SK-N-SH (cell line): Measurements from ENCODE around the gene ELN. TPM values are rescaled to one million over a fixed set of nuclear protein-coding genes. Genes with fewer than 3 reads are reported as not detected.

Experiments used
- CTCF ChIA-PET: fragments of 300-600, 350-600 bp; formaldehyde crosslinking; extraction: SDS; loops from one replicate; lab custom pipeline; 2021; lab: Yijun Ruan, JAX
- POLR2A ChIA-PET: fragments of 350-600 bp; sonication (Branson Sonifier 250); formaldehyde crosslinking; extraction: SDS; loops from one replicate; lab custom pipeline; 2020; ENCODE audit warnings: antibody characterized with exemption, inconsistent platforms; lab: Yijun Ruan, JAX
- DNase-seq: peaks from one replicate; pipeline ENCODE4 v3.0.0; 2012
- H2AFZ ChIP-seq: fragments of 200-600 bp; sonication (generic); 2 replicates; pipeline ENCODE4 v1.8.1; 2016; ENCODE audit warnings: antibody characterized with exemption, mild to moderate bottlenecking, low read depth
- H3F3A ChIP-seq: fragments of 200-600 bp; sonication (generic); replicated peaks from 2 replicates; pipeline ENCODE3; 2016; ENCODE audit warnings: antibody characterized with exemption, mild to moderate bottlenecking; ENCODE audit not compliant: insufficient read depth
- H3K27ac ChIP-seq, 2 experiments: fragments of 200-500 bp in 1 of 2; fragments of 200-600 bp in 1 of 2; sonication (Bioruptor generic) in 1 of 2; sonication (generic), shearing (Covaris generic) in 1 of 2; 2 replicates each; pipeline versions ENCODE4 v1.5.1 to v1.6.1; 2014 to 2016; ENCODE audit warnings: low read depth in 2 of 2, inconsistent platforms in 1 of 2, low read length in 1 of 2, mild to moderate bottlenecking in 1 of 2, mixed read lengths in 1 of 2
- H3K27me3 ChIP-seq: fragments of 200-600 bp; sonication (generic), shearing (Covaris generic); 2 replicates; pipeline ENCODE4 v1.6.1; 2016; ENCODE audit warnings: mixed run types; ENCODE audit not compliant: insufficient read depth
- H3K36me3 ChIP-seq, 2 experiments: fragments of 200-500 bp in 1 of 2; fragments of 200-600 bp in 1 of 2; sonication (Bioruptor generic) in 1 of 2; sonication (generic) in 1 of 2; replicated peaks in 1 of 2; 2 replicates each; pipeline versions ENCODE3 to v1.5.1; 2014 to 2016; ENCODE audit warnings: low read length in 1 of 2, mild to moderate bottlenecking in 1 of 2; ENCODE audit not compliant: insufficient read depth in 2 of 2, control insufficient read depth in 1 of 2
- H3K4me1 ChIP-seq, 2 experiments: fragments of 200-500 bp in 1 of 2; fragments of 200-600 bp in 1 of 2; sonication (Bioruptor generic) in 1 of 2; sonication (generic), shearing (Covaris generic) in 1 of 2; 2 replicates each; pipeline versions ENCODE4 v1.5.1 to v1.6.1; 2014 to 2016; ENCODE audit warnings: low read depth in 1 of 2, low read length in 1 of 2, mixed run types in 1 of 2; ENCODE audit not compliant: insufficient read depth in 2 of 2, control insufficient read depth in 1 of 2
- H3K4me2 ChIP-seq: fragments of 200-600 bp; sonication (generic), shearing (Covaris generic); 2 replicates; pipeline ENCODE4 v1.6.1; 2017; ENCODE audit warnings: mixed run types
- H3K4me3 ChIP-seq, 2 experiments: fragments of 200-500 bp in 1 of 2; fragments of 200-600 bp in 1 of 2; sonication (Bioruptor generic) in 1 of 2; sonication (generic), shearing (Covaris generic) in 1 of 2; 2 replicates each; pipeline versions ENCODE4 v1.5.1 to v1.8.1; 2014 to 2016; ENCODE audit warnings: low read depth in 2 of 2, inconsistent platforms in 1 of 2, low read length in 1 of 2, mild to moderate bottlenecking in 1 of 2, mixed read lengths in 1 of 2, moderate library complexity in 1 of 2
- H3K79me2 ChIP-seq: fragments of 200-600 bp; sonication (generic); 2 replicates; pipeline ENCODE4 v1.8.1; 2017; ENCODE audit warnings: mild to moderate bottlenecking; ENCODE audit not compliant: insufficient read depth
- H3K9ac ChIP-seq: fragments of 200-600 bp; sonication (generic); 2 replicates; pipeline ENCODE4 v1.6.1; 2017; ENCODE audit warnings: mixed run types
- H3K9me2 ChIP-seq: fragments of 200-600 bp; sonication (generic); 2 replicates; pipeline ENCODE4 v1.6.1; 2017; ENCODE audit warnings: mixed run types
- H3K9me3 ChIP-seq: fragments of 200-600 bp; sonication (generic); 2 replicates; pipeline ENCODE4 v1.6.1; 2017; ENCODE audit warnings: mixed run types, mild to moderate bottlenecking, moderate library complexity
- H4K20me1 ChIP-seq: fragments of 200-600 bp; sonication (generic); 2 replicates; pipeline ENCODE4 v1.6.1; 2017; ENCODE audit warnings: mild to moderate bottlenecking, mixed run types; ENCODE audit not compliant: insufficient read depth
- CHD2 ChIP-seq: fragments of 150-350 bp; IDR thresholded peaks from 2 replicates; pipeline ENCODE4 v1.6.1; 2018; ENCODE audit warnings: low read length; ENCODE audit not compliant: partially characterized antibody
- EZH2phosphoT487 ChIP-seq: fragments of 200-600 bp; sonication (generic); IDR thresholded peaks from 2 replicates; pipeline ENCODE4 v1.6.1; 2017; ENCODE audit warnings: low read depth, mixed run types, mild to moderate bottlenecking, antibody characterized with exemption, moderate library complexity, borderline replicate concordance
- FOXJ3 ChIP-seq: sonication (generic); formaldehyde crosslinking; IDR thresholded peaks from 2 replicates; pipeline ENCODE4 v1.5.1; 2020; ENCODE audit warnings: mild to moderate bottlenecking, missing genetic modification reagents
- FOXM1 ChIP-seq: IDR thresholded peaks from 2 replicates; pipeline ENCODE4 v1.4.0; 2012; ENCODE audit warnings: low read depth, mild to moderate bottlenecking
- JUND ChIP-seq: IDR thresholded peaks from 2 replicates; pipeline ENCODE4 v1.4.0; 2012
- PBX3 ChIP-seq: IDR thresholded peaks from 2 replicates; pipeline ENCODE4; 2012
- POLR2AphosphoS5 ChIP-seq: IDR thresholded peaks from 2 replicates; pipeline ENCODE4 v1.6.1; 2012; ENCODE audit warnings: low read depth, low read length
- RAD21 ChIP-seq: IDR thresholded peaks from 2 replicates; pipeline ENCODE4 v1.6.1; 2012; ENCODE audit warnings: mild to moderate bottlenecking, low read length
- RCOR1 ChIP-seq: fragments of 150-350 bp; IDR thresholded peaks from 2 replicates; pipeline ENCODE4 v1.6.1; 2017; ENCODE audit warnings: antibody characterized with exemption, low read length
- REST ChIP-seq: IDR thresholded peaks from 2 replicates; pipeline ENCODE4 v1.6.1; 2012; ENCODE audit warnings: mild to moderate bottlenecking, low read depth, low read length, moderate library complexity
- SMC3 ChIP-seq: IDR thresholded peaks from 2 replicates; pipeline ENCODE4 v1.6.1; 2012; ENCODE audit warnings: low read depth, low read length, improper control_type of control experiment
- USF1 ChIP-seq: IDR thresholded peaks from 2 replicates; pipeline ENCODE4 v1.4.0; 2012; ENCODE audit warnings: low read depth, borderline replicate concordance
- USF2 ChIP-seq: fragments of 150-350 bp; IDR thresholded peaks from 2 replicates; pipeline ENCODE4 v1.6.1; 2017; ENCODE audit warnings: antibody characterized with exemption, low read length, low read depth, borderline replicate concordance
- ZBTB33 ChIP-seq: IDR thresholded peaks from 2 replicates; pipeline ENCODE4 v1.4.0; 2012; ENCODE audit warnings: low read depth, borderline replicate concordance
- WGBS: methylation state at CpG from one replicate; pipeline ENCODE4 v1.1.6; 2017; ENCODE audit warnings: low lambda C conversion rate; 5-methylcytosine and 5-hydroxymethylcytosine counted together
- polyA plus RNA-seq, 3 experiments: library from polyadenylated mRNA; depleted of rRNA; stranded (reverse); fragments of >200 nt; gene quantifications; 2 replicates each; pipeline ENCODE4 v1.2.3, GENCODE V29; 2012

ELN gene
- polyA plus RNA-seq, 1 of the 3 experiments (the other 2 are of a cell fraction): 12.5 TPM

GRCh38 chr7:74023786-74024185 is 4.2 kb upstream of the ELN start:
- H3K36me3 ChIP-seq: no peaks in the 10 kb centered on the region
- CTCF ChIA-PET: interaction anchor here (0.8 to 5.5 kb wide), 11 partner anchors 8 to 159 kb away, joined by 3 to 107 read pairs (median 4); no protein-coding TSS in a partner anchor
- WGBS: 89% methylated on average over 11 of the region's 11 CpGs
- H3K9ac ChIP-seq: no peak overlapping the region
- TF ChIP-seq USF1: no peak
- no peak for TF ChIP-seq EZH2phosphoT487
- no peak for TF ChIP-seq JUND
- TF ChIP-seq RAD21: no peak
- TF ChIP-seq FOXM1: no peak
- no peak for TF ChIP-seq CHD2
- TF ChIP-seq PBX3: no peak
- TF ChIP-seq REST: no peak
- TF ChIP-seq USF2: no peak
- no peak for TF ChIP-seq FOXJ3 (CRISPR knock-in tag)
- TF ChIP-seq POLR2AphosphoS5: no peak
- TF ChIP-seq RCOR1: no peak
- TF ChIP-seq ZBTB33: no peak
- no peak for TF ChIP-seq SMC3
- no peak overlapping the region; a peak in 1 of 4 replicates for H3K27ac ChIP-seq
- H3K4me2 ChIP-seq: peak overlapping the region; percentile 73
- H4K20me1 ChIP-seq: no peaks in the 10 kb centered on the region
- H2AFZ ChIP-seq: no peak overlapping the region
- no peak for DNase-seq
- no peaks in the 10 kb centered on the region for H3K27me3 ChIP-seq
- H3K9me3 ChIP-seq: no peaks in the 10 kb centered on the region
- H3K9me2 ChIP-seq: no peaks in the 10 kb centered on the region
- no peaks in the 10 kb centered on the region for H3K79me2 ChIP-seq
- POLR2A ChIA-PET: interaction anchor here (0.6 kb wide), 1 partner anchor 10 kb away, joined by 4 read pairs; no protein-coding TSS in a partner anchor
- peaks cover 17% of the 10 kb centered on the region for H3F3A ChIP-seq
- H3K4me3 ChIP-seq: no peak overlapping the region
- peaks cover 20 to 68% of the 10 kb centered on the region in 2 experiments for H3K4me1 ChIP-seq
